Stomach (tissue), 4 donors: ENCODE measurements around the gene SLC25A42.

Source experiments
- CTCF ChIP-seq, 7 experiments: fragments of 450-650 bp in 4 of 7; fragments of 200-600 bp in 3 of 7; sonication (generic) in 3 of 7; IDR thresholded peaks; one replicate each; pipeline ENCODE4 v1.5.1; 2016 to 2019; ENCODE audit warnings: antibody characterized with exemption in 7 of 7, control low read depth in 2 of 7, mild to moderate bottlenecking in 1 of 7
- POLR2A ChIP-seq, 4 donors: fragments of 450-650 bp; IDR thresholded peaks; one replicate each; pipeline ENCODE4 v1.6.1; 2016; ENCODE audit warnings: antibody characterized with exemption in 4 of 4, control low read depth in 2 of 4, mild to moderate bottlenecking in 1 of 4, moderate library complexity in 1 of 4
- POLR2AphosphoS5 ChIP-seq, 3 donors: sonication (generic); formaldehyde crosslinking; IDR thresholded peaks; one replicate each; pipeline ENCODE4 v1.6.1; 2016; ENCODE audit warnings: antibody characterized with exemption in 3 of 3

DNA sequence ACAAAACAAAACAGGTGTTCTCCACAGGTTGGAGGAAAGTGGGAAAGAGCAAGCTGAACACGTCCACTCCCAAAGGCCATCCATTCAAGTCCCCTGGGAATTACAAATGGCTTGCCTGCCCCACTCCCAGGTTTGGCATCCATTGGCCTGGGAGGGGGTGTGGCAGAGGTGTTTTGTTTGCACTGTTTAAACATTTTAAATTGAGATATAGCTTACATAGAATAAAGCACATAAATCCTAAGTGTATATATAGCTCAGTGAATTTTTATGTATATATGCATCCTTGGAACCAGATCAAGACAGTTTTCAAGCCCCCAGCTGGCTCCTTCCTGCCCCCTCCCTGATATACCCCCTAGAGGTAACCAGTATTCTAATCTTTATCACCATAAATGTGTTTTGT, 12.7 kb downstream of the SLC25A42 start:
- no peak for TF ChIP-seq POLR2AphosphoS5 (IDR thresholded peaks at IDR 0.05)
- no peak for TF ChIP-seq POLR2A (IDR thresholded peaks at IDR 0.05)
- TF ChIP-seq CTCF (IDR thresholded peaks at IDR 0.05) = no peak
